ENCODE measurements around the gene PDIA6.
A peak's percentile ranks its signal among the peaks of the same experiment; 100 is the strongest.
"Not testable (repeated sequence)": the region's sequence is repeated elsewhere in the genome, so short reads cannot be mapped to it uniquely, and the experiment has no call there.

PDIA6 gene

DNA sequence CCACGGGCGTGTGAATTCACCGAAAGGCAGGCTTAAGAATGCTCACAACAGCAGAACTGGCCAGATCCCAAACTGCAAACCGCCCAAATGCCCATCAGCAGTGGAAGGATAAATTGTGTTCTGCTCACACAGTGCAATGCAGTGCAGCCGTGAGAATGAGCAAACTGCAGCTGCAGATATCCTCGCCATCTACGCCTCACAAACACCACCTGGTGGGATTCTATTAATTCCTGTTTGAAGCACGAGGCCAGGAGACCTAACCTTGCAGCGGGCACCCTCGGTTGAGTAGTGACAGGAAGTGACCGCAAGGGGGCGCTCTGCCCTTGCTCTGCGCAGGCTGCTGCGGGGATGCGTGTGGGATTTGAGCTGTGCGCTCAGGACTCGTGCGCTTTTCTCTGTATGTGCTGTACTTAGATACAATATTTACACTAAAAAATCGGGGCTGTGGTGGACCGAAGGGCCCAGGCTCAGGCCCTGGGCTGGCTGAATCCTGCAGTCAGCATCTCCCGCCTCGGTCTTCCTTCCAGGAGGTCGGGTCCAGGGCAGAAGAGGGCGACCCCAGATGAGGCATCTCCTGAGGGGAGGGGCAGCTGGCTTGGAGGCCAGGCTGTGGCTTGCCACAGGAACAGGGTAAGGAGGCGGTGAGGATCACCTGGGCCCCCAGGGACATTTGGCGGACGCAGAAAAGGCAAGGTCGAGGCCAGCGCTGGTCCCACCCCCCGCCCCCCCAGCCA lies 19.8 kb upstream of the PDIA6 start:
- peak; percentile 74 for DNase-seq

DNA sequence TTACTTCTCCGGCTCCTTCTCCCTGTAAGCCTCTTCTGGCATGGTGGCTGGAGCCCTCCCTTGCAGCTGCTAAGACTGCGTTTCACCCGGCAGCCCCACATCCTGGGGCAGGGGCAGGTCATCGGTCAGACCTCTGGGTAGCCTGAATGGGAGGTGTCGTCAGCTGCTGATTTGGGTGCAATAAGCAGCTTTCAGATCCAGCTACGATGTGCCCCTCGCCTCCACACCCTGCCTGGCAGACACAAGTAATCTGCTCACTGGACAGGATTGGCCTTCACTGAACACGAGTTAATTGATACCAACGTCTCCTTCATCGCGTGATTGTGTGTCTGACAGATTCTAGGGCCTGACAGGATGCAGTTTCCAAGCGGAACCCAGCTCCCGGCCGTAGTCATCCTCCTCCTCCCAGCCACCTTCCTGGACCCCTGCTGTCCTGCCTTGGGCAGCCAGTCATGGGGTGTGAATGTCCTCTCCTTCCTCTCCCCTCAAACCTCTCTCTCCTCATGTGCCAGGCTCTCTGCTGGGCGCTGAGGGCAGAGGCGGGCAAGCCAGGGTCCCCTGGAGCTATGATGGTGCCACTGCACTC lies 18.9 kb upstream of the PDIA6 start:
- no peak for DNase-seq

DNA sequence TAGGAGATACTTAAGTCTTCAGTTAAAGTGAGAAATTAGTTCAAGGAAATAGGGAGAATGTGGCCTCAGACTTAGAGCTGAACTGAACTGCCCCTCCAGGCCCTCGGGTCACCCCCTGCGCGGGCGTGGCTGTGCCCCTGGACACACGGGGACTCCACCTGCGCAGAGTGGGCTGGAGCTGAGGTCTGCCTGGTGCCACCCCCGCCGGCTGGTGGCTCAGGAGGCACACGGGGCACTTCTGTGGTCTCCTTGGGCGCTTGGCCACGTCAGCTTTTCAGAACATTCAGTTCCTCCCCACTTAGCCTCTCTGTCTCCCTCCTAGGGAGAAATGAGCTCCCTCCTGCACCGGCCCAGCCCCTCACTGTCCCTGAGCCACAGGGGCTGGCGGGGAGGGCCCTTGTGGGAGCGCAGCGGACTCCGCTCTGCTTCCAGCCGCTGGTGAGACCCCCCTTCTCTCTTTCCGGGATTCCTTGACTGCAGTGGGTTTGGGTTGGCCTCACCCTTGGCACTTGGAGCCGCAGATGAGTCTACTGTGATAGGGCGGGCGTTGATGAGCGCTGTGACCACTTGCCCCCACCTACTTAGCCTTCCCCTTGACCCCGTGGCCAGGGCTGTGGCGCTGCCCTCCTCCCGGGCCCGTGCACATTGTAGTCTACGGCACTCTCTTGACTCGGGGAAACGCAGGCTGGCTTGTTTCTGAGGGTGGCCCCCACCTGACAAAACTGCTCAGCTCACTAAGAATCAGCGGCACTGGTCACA lies 18.2 kb upstream of the PDIA6 start:
- DNase-seq, result no peak

DNA sequence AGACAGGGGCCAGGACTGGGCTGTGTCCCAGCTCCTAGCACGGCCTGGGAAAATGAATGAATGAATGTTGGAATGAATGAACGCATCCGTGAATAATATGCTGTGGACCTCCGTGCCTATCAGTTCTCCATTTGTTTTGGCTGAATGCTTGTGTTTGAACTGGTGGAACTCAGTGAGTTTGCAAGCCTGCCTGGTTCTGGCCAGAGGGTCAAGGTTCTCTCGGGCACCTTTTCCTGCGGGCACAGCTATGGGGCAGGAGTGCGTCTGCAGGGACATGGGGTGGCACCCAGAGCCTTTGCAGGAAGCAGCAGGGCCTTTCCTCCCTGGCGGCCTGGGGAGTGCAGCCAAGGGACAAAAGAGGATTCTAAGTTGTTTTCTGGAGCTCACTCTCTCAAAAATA lies 17.6 kb upstream of the PDIA6 start:
- DNase-seq, result no peak

DNA sequence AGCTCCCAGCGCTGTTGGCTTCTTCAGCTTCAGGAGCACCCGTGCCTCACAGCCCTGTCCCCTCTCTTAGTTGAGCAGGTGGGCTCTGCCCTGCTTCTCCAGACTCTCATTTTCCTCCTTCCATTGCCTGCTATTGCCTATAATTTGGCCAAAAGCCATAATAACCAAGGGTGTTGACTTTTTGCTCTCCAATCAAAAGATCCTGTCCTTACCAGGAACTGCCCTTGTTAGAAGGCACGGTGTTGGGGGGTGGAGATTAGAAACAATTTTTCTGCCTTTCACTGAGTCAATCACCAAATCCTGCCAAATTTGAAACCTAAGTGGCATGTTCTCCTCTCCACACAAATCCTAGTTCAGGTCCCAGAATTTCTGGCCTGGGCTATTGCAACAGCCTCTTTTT lies 16.7 kb upstream of the PDIA6 start:
- DNase-seq, result no peak

DNA sequence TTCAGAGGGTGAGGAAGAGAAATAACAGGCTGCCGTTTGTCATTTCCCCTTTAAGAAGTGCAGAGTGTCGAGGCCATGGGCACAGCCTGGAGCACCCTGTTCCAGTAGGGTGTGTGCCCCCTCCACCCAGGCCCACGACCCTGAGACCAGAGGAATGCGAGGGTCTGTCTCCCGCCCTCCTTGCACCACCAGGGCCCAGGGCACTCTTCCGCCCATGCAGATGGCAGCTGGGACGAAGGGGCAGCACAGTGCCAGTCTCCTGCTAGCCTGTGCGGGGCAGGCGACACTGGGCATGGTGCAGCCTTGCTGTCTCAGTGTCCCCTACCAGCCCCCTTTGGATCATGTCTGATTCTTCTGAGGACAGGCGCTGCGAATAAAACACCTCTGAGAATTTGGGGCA lies 15.8 kb upstream of the PDIA6 start:
- DNase-seq, result no peak

DNA sequence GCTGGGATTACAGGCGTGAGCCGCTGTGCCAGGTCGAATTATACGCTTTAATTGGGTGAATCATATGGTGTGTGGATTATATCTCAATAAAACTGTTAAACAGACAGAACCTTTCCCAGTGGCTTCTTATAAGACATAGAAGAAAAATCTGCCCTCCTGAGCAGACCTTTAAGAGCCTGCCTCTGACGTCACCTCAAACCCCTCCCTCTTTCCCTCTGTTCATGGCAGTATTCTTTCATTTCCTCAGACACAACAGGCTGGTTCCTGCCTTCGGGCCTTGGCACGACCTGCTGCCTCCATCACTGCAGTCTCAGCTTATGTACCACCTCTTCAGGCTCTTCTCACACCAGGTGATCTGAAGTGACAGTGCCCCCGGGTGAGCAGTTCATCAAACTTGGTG lies 14.0 kb upstream of the PDIA6 start:
- no peak for DNase-seq

DNA sequence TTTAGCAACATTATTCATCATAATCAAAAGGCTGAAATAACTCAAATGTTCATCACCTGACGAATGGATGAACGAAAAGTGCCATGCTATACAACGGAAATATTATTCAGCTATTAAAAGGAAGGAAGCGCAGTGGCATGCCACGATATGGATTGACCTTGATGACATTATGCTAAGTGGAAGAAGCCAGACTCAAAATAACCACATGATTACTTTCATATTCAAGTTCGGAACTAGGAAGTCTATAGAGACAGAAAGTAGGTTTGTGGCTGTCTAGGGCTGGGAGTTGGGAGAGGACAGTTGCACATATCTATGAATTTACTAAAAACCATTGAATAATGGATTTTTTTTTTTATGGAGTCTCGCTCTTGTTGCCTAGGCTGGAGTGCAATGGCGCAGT lies 13.4 kb upstream of the PDIA6 start:
- no peak for DNase-seq

DNA sequence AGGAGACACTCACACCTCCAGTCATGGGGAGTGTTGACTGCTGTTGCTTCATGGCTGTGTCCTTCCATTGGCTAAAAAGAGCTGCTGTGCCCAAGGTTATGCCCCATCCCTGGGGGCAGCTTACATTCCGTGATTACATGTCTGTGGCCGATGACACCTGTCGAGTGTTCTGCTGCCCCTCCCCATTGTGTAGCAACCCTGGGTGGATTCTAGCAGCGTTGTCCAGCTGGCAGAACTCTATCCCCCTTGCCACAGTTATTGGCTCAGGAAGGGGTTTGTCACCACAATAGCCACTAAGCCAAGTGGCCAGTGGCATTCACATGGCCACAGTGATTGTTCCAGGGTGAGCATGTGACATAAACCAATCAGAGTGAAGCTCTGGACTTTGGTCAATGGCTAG lies 11.6 kb upstream of the PDIA6 start:
- DNase-seq, result no peak

DNA sequence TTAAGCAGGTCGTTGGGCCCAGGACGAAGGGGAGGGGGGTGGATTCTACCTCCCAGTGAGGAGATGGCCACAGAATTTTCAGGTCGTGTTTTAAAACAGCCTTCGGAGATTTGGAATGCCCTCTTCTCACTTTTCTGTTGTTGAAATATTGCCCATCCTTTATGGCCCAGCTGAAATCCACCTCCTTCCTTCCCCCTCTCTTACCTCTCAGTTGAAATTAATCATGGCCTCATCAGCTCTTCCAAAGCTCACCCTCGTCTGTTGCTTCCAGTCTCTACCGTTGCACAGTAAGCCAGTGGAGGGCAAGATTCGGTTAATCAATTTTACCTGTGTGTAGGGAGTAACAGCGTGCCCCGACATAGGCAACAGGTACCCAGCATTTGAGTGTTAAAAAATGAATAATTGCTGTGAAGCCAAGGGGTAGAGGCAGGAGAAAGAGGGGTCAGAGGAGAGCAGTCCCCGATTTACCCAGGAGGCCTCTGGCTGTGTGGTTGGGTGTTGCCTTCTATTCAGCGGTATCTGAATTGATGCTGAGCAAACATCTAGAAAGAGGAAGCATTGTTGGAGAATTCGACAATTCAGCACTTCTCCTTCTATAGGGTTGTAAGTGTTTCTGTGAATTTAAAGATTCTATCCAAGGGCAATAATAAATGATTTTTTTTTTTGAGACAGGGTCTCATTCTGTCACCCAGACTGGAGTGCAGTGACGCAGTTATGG lies 8.6 kb upstream of the PDIA6 start:
- DNase-seq, result no peak

DNA sequence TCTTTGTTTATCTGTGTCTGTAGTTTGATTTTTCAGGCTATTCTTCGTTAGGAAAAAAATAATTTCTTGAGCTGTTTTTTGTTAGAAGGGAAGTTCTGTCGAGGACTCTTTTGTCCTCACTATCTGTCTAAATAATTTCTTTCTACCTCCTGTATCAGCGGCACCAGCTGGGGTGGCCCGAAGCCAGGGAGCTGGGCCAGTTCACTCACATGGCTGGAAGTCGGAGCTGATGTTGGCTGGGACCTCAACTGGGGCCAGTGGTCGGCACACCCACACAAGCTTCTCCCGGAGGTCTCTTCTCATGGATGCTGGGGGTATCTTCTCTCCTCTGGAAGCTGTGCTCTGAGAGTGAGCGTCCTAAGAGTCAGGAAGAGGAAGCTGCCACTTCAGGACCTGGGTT lies 8.0 kb upstream of the PDIA6 start:
- no peak for DNase-seq

DNA sequence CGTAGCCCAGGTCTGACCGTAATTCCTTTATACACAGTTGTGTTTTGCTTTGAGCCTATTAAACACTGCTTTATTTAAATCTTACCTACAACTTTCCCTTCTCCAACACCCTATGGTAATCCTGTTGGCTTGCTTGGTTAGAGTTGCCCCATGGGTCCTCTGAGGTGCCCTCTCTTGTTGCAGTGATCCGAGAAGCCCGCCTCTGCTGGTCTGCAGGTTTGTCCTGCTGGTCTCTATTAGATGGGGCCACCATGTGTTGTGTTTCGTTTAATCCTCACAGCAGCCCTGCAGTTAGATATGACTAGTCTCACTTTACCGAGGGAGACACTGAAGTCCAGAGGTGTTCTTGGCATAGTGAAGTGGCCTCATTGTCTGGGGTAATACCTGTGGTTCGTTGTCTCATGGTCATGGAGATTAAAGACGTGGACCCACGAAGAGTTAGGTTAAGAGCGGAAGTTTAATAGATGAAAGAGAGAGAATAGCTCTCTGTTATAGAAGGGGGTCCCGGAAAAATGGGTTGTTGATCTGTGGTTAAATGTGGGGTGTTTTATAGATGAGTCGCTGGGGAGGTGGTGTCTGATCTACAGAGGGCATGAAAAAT lies 7.2 kb upstream of the PDIA6 start:
- no peak for DNase-seq

DNA sequence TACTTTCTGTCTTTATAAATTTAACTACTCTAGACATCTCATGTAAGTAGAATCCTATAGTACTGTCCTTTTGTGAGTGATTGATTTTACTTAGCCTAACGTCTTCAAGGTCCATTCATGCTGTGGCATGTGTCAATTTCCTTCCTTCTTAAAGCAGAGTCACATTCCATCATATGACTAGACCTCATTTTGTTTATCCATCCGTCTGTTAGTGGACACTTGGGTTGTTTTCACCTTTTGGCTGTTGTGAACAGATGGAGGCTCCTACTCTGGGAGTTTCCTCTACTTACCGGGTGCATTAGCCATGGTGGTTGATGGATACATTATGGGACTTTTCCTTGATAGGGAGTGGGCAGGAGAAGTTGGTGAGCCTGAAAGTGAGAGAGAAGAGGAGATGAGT lies 6.4 kb upstream of the PDIA6 start:
- DNase-seq, result no peak

DNA sequence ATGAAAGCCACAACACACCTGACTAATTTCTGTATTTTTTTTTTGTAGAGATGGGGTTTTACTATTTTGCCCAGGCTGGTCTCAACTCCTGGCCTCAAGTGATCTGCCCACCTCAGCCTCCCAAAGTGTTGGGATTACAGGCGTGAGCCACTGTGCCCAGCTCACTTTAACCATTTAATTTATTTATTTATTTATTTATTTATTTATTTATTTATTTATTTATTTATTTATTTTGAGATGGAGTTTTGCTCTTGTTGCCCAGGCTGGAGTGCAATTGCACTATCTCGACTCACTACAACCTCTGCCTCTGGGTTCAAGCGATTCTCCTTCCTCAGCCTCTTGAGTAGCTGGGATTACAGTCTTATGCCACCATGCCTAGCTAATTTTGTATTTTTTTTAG lies 5.7 kb upstream of the PDIA6 start:
- DNase-seq, result not testable (repeated sequence)

DNA sequence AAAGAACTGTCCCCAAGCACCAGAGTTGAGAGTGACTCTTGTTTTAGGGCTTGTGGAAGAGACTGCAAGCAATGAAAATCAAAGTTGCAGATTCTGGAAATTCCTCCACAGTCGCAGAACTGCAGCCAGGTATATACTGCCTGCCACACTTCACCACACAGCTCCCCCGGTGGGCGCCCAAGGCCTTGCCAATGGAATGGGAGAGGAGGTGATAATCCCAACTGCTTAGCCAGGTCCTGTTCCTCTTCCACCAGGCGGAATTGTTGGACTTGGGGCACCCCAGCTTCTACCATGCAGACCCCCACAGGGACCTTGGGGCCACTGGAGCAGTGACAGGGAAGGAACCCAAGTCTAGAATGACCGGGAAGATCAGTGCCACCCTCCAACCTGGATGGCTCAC lies 4.8 kb upstream of the PDIA6 start:
- DNase-seq, result no peak

DNA sequence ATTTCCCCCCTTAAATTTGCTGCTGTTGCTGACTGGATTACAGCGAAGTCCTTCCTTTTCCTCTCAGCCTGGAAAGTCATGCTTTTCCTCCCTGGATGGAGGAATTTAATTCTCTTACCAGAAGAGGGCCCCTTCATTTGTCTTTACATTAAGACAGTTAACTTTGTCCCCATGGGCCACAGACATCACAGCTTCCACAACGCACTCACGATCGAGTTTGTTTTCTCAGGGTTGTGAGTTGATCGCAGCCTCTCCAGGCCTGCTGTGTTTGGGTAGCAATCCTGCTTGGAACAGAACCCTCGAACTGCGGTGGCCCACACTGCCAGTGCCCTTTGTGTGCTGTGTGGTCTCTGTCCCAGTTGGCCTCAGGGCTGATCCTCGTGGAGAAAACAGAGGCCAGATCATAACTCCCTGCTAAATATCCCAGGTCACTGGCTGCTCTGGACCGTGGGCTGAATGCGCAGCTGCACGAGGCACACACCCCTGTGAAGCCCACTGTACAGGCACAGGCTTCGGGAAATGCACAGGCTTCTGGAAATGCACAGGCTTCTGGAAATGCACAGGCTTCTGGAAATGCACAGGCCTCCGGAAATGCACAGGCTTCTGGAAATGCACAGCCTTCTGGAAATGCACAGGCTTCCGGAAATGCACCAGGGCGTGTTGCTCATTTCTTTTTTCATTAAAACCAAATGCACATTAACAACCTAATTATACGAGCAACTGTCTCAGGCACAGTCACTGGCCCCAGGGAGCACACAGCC lies 2.2 kb upstream of the PDIA6 start:
- DNase-seq, result no peak

DNA sequence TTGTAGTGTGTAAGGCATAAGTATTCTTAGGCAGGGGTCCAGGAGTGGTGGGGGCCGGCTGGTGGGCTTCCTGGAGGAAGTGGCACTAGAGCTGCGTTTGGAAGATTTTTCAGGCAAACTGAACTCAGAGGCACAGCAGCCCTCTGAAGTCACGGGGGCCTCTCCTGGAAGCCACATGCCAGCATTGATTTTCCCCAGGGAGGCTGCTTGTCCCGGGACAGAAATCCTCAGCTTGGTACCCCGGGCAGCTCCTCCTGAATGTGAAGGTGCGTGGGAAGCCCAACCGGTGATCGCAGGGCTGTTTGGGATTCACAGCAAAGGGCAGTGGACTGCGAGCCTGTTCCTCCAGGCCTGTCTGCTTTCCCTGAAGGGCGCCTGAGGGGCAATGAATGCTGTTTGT lies 1.6 kb upstream of the PDIA6 start:
- DNase-seq, result no peak

DNA sequence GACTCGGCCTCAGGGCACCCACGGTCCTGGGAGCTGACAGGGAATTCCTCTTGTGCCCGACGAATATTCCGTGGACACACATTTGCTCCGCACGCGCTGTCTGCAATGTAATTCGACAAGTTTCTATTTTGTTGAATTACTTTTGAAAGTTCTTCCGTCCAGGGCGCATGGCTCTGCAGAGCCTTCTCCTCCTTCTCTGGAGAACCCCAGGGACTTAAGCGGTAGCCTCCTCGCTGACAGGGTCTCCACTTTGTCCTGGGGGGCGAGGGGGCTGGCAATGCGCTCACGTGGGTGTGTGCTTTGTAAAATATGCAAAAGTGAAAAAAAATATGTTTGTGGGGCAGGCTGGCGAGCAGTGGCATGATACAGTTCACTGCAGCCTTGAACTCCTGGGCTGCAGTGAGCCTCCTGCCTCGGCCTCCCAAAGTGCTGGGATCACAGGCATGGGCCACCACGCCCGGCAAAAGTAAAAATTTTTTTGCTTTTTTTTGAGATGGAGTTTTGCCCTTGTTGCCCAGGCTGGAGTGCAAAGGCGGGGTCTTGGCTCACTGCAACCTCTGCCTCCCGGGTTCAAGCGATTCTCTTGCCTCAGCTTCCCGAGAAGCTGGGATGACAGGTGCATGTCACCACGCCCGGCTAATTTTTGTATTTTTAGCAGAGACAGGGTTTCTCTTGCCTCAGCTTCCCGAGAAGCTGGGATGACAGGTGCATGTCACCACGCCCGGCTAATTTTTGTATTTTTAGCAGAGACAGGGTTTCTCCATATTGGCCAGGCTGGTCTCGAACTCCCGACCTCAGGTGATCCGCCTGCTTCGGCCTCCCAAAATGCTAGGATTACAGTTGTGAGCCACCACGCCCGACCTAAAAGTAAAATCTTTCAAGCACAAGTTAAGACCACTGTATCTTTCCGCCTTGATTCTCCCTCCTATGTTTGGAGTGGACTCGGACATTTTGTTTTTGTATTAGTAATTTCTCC lies 866 bp upstream of the PDIA6 start:
- DNase-seq, result not testable (repeated sequence)

DNA sequence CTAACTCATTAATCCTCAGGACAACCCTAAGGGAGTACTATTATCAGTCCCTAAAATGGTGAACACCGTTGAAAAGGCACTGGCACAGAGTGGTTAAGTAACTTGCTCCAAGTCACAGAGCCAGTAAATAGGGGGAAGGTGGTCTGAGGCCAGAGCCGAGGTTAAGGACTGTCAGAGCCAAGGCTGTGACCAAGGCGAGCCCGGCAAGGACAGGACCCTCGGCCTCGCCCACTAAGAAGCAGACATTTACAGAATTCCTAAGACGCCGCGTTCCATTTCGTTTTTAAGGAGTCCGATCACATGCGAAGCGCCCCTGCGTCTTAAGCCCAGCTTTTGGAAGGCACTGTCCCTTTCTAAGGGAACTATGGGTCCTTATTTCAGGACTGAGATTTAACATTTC lies 1.1 kb downstream of the PDIA6 start:
- DNase-seq, result no peak

DNA sequence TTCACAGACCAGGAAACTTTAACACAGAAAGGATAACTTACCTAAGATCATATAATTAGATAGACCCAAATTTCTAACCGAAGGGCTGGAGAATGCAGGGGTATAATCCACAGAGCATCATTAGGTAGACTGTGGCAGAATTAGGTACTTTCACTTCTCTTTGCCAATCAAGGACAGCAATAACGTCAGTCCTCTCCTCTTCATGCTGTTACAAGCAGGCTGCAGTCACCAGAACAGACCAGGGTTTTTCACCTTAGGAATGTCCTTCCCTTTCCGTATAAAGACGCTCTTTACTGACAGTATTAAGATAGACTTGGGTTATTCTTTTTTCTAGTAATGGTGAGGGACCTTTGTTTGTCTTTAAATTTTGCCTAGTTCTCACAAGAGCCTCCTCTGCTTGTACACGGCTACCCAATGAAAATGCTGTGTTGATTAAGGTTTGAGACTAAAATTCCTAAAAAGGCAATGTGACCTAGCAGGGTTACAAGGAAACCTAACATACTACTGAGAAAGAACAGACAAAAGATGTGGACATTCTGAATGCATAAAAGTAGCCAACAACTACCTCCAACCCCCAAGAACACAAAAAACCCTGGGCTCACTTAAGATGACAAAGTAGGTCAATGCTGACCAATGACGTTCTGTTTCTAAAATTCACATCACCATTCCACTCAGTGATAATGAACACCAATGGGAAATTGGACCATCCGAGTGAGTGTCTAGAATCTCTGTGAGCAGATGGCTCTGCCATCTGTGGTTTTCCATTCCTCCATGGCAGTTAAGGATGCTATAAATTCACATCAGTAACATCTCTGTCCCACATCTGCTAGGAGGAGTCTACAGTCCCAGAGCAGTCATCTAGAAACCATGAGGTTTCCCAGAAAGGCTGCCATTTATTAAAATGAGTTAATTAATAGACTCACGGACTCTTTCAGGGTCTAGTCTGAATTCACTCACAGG lies 2.1 kb downstream of the PDIA6 start:
- no peak for DNase-seq
